Inflammatory macrophage treated with lipopolysaccharide for 1 hour (primary cell): ENCODE measurements around the gene ALDH1L2.

ENCODE experiments used
- DNase-seq, 2 donors: peaks; one replicate each; pipeline ENCODE4 v3.0.0-alpha.2; 2020 to 2022

The ALDH1L2 gene

DNA sequence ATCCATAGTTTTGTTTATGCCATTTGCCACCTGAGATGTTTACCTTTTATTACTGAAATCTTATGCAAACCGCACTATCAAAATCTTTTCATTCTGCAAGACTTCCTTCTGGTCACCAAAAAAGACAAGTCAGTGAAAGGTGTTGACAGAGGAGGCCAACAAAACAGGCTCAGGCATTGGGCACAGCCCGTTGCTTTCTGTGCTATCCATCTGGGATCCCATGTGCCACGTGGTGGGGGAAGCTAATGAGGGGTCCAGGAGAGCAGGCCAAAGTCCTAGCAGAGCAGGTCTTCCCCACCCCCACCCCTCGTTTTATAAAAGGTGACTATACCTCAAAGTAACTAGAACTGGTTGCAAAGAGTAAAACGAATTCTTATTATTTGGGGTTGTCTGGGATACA is 1.2 kb downstream of the ALDH1L2 start:
- no peak for DNase-seq

GRCh38 chr12:105078712-105079570 is 5.3 kb downstream of the ALDH1L2 start:
- no peak for DNase-seq

DNA sequence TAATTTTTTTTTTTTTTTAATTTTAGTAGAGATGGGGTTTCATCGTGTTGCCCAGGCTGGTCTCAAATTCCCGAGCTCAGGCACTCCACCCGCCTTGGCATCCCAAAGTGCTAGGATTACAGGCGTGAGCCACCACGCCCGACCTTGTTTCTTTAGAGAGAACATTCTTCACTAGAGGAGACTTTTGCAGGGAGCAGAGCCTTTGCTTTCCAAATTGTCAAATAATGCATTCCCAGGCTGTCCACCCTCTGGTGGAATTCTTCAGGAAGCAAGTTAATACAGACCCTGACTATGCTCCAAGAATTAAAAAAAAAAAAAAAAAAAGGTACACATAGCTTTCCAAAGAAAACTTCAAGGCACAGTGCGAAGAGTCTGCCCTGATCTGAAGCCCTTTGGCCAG is 6.8 kb downstream of the ALDH1L2 start:
- no peak for DNase-seq

- DNase-seq: no peak
Measured at GRCh38 chr12:105076913-105077312, 7.3 kb downstream of the ALDH1L2 start.

GRCh38 chr12:105076098-105076497 is 8.2 kb downstream of the ALDH1L2 start:
- DNase-seq: no peak

- no peak for DNase-seq
Measured at GRCh38 chr12:105072888-105073488, 11.3 kb downstream of the ALDH1L2 start.

DNA sequence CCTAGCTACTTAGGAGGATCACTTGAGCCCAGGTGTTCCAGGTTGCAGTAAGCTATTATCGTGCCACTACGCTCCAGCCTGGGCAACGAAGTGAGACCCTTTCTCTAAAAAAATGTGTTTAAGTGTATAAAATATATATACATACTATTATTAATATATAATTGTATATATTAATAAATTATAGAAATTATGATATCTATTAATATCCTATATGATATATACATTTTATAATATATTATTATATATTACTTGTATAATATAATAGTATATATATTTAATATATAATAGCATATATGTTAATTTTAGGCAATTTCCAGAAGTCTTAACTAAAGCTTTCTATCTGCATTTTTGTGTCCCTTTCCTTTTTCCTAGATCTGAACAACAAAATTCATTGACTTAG is 12.3 kb downstream of the ALDH1L2 start:
- no peak for DNase-seq

- DNase-seq: no peak
Measured at GRCh38 chr12:105069936-105070702, 14.1 kb downstream of the ALDH1L2 start.

- no peak for DNase-seq
Measured at GRCh38 chr12:105067511-105068031, 16.7 kb downstream of the ALDH1L2 start.

- no peak for DNase-seq
Measured at GRCh38 chr12:105064564-105065178, 19.6 kb downstream of the ALDH1L2 start.

- no peak for DNase-seq
Measured at GRCh38 chr12:105060715-105061378, 23.4 kb downstream of the ALDH1L2 start.

DNA sequence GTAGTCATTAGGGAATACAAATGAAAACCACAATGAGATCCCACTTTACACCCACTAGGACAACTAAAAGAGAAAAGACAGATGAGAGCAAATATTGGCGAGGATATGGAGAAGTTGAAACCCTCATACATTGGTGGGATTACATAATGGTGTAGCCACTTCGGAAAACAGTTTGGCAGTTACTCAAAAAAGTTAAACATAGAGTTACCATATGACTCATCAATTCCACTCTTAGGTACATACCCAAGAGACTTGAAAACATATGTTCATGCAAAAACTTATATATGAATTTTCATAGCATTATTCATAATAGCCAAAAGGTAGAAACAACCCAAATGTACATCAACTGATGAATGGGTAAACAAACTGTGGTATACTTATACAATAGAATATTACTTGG is 27.1 kb downstream of the ALDH1L2 start:
- peak in 1 of 2 donors; percentile 12 for DNase-seq

GRCh38 chr12:105053116-105053572 is 31.1 kb downstream of the ALDH1L2 start:
- peak; percentile 76 to 99 for DNase-seq

DNA sequence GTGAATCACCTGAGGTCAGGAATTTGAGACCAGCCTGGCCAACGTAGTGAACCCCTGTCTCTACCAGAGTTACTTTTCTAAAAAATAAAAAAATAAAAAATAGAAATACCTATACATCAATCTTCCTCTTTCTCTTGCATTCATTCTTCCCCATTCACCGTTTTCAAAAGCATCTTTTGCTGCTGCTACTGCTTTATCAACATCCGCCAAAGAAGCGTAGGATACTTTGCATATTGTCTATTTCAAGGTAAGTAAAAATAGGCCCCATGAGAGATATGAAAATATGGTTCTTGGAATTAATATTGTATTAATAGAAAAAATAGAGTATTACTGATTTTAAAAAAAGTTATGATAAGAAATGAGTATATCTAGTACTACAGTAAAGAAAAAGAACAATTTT is 32.3 kb downstream of the ALDH1L2 start:
- no peak for DNase-seq

GRCh38 chr12:105048315-105048714 is 35.9 kb downstream of the ALDH1L2 start:
- DNase-seq: no peak

DNA sequence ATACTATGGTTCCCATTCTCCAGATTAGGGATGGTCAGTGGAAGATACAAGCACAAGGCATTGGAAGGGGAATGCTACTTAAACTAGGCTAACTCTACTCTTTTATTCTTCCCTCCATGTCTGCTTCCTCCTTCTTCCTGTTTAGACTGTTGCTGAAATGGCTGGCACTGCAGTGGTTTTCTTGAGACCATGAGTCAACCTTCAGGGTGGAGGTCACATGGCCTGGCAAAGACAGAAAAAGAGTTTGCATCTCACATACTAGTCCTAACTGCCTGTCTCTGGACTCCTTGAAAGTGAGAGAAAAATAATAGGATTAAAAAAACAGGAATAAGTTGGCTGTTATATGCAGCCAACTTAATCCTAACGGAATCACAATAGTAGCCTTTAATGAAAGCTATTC is 37.0 kb downstream of the ALDH1L2 start:
- no peak for DNase-seq

DNA sequence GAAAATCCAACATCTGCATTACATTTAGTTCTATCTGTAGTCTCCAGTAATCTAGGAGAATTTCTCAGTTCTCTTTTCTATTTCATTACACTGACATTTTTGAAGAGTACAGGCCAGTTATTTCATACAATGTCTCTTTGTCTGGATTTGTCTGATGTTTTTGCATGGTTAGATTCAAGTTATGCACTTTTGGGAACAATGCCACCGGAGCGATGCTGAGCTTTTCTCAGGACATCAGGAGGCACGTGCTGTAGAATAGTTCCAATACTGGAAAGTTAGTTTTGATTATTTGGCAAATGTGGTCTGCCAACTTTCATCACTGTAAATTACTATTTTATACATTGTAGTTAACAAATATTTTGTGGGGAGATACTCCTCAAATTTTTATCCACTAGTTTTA is 43.1 kb downstream of the ALDH1L2 start:
- DNase-seq: no peak

DNA sequence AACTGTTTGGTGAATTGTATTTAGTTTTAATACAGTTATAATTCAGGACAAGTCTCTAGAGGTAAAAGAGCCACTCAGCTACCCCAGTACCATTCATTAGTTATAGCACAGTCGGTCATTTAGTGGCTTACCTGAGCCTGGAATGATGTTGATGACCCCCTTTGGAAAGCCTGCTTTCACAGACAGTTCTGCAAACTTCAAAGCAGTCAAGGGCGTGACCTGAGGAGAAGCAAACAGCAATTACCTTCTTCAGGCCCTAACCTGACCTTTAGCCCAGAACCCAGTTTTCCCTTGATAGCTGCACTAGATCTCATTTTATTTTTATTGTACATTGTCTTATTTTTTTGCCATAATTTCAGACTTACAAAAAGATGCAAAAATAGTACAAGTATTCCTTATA is 43.8 kb downstream of the ALDH1L2 start:
- no peak for DNase-seq

DNA sequence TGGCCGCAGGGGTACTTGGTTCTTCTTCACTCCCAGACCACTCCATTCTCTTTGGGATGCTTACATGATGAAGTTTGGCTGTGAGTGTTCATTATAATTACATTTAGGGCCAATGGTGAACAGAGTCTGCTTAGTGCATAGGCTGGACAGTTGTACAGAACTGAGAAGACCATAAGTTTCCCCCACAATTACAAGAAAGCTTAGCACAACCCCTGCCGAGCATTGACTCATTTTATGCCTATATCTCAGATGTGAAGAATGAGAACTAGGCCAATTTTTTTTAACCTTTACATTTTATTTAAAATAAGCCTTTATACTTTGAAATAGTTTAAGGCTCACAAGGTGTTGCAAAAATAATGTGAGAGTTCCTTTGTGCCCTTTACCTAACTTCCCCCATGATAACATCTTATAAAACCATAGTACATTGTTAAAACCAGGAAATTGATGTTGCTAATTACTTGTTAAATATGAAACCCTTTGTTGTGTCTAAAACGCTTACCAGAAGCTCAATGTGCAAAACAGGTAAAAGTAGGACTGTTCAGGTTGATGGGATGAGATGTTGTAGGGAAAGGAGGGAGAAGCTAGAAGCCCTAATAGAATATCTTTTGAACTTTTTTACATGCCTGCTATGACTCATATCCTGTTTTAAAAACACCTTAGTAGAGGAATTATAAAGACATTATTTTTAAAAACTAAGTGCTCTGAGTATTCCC is 47.2 kb downstream of the ALDH1L2 start:
- DNase-seq: no peak

DNA sequence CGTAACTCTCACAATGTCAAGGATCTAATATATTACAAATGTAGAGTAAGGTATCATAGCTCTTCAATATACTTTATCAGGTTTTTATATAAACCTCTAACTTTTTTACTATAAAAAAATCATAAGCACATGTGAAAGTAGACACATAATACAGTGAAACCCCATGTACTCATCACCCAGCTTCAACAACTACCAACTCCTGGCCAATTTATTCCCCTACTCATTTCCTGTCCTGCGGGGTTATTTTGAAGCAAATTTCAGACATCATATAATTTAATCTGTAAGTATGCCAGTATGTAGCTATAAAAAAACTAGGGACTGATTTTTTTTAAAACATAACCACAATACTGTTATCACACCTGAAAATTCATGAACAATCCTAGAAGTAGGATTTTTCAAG is 50.4 kb downstream of the ALDH1L2 start:
- no peak for DNase-seq

DNA sequence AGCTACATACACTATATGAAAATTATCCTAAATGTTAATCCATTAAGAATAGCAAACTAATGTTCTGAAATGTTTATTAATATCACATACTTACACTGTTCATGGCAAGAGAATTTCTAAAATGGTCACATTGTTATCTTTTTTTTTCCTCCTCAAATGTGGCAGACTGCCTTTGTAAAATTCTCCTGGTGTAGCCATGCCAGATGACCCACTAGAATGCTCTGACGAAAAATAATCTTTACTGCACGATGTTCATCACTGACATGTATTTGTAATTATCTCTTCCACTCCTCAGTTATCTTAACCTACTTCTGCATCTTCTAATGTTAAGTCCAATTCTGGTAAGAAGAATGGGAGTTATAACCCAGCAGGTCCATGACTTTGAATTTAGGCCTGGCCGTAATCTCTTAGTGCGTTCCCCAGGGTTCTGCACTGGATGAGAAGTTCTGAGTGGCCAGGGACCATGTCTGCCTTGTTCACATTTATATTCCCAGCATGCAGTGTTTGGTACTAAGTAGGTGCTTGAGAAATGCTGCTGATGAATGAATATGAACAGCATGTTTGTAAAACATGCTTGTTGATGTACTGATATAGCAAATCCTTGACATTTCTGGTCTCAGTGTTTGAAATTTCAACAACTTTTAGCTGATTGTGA is 51.4 kb downstream of the ALDH1L2 start:
- DNase-seq: no peak
